Smooth muscle cell (in vitro differentiated cells): ENCODE results near the gene FLNA. TPM values are rescaled to one million over a fixed set of nuclear protein-coding genes. Genes with fewer than 3 reads are reported as not detected.
"Not testable (repeated sequence)": the region's sequence is repeated elsewhere in the genome, so short reads cannot be mapped to it uniquely, and the experiment has no call there.

Experiments
- DNase-seq: peaks from one replicate; lab custom pipeline; 2025; ENCODE audit not compliant: unreplicated experiment; lab: John Stamatoyannopoulos, UW
- H2AFZ ChIP-seq: fragments of 200-600 bp; sonication (generic); 2 replicates; pipeline ENCODE4 v1.6.0; 2016; ENCODE audit warnings: antibody characterized with exemption, low read depth, mild to moderate bottlenecking
- H3F3A ChIP-seq: fragments of 200-600 bp; sonication (generic); 2 replicates; pipeline ENCODE4 v1.6.0; 2017; ENCODE audit warnings: antibody characterized with exemption, low read depth
- H3K27ac ChIP-seq: fragments of 200-600 bp; sonication (generic); 2 replicates; pipeline ENCODE4 v1.5.1; 2016; ENCODE audit warnings: low read depth, mild to moderate bottlenecking
- H3K27me3 ChIP-seq: fragments of 200-600 bp; sonication (generic); 2 replicates; pipeline ENCODE4 v1.6.1; 2016; ENCODE audit warnings: low read depth, mild to moderate bottlenecking
- H3K36me3 ChIP-seq: fragments of 200-600 bp; sonication (generic); 2 replicates; pipeline ENCODE4 v1.5.1; 2016; ENCODE audit warnings: low read depth
- H3K4me1 ChIP-seq: fragments of 200-600 bp; sonication (generic); 2 replicates; pipeline ENCODE4 v1.5.1; 2016; ENCODE audit warnings: low read depth
- H3K4me2 ChIP-seq: fragments of 200-600 bp; sonication (generic); 2 replicates; pipeline ENCODE4 v1.6.0; 2016; ENCODE audit warnings: mild to moderate bottlenecking
- H3K4me3 ChIP-seq: fragments of 200-600 bp; sonication (generic); 2 replicates; pipeline ENCODE4 v1.5.1; 2016; ENCODE audit warnings: mild to moderate bottlenecking
- H3K79me2 ChIP-seq: fragments of 200-600 bp; sonication (generic); 2 replicates; pipeline ENCODE4 v1.6.0; 2016; ENCODE audit warnings: low read depth, mild to moderate bottlenecking
- H3K9ac ChIP-seq: fragments of 200-600 bp; sonication (generic); 2 replicates; pipeline ENCODE4 v1.6.0; 2016; ENCODE audit warnings: low read depth
- H3K9me3 ChIP-seq: fragments of 200-600 bp; sonication (generic); replicated peaks from 2 replicates; pipeline ENCODE4 v1.5.1; 2016; ENCODE audit warnings: low read depth
- H4K20me1 ChIP-seq: fragments of 200-600 bp; sonication (generic); 2 replicates; pipeline ENCODE4 v1.6.0; 2016; ENCODE audit warnings: low read depth
- CTCF ChIP-seq: fragments of 200-600 bp; sonication (generic); IDR thresholded peaks from 2 replicates; pipeline ENCODE4 v1.5.1; 2017; ENCODE audit warnings: borderline replicate concordance, mild to moderate bottlenecking, antibody characterized with exemption; ENCODE audit not compliant: insufficient read depth, poor library complexity, severe bottlenecking
- WGBS: methylation state at CpG from one replicate; pipeline ENCODE4 v1.1.7; 2016; ENCODE audit warnings: low lambda C conversion rate; 5-methylcytosine and 5-hydroxymethylcytosine counted together
- polyA plus RNA-seq: library from polyadenylated mRNA; unstranded; fragments of >200 nt; fragmentation: Nextera tagmentation; extraction: Ambion mirVana; gene quantifications from 2 replicates; pipeline ENCODE4 v1.2.1, GENCODE V29; 2016
- total RNA-seq: library from RNA; depleted of rRNA; stranded (reverse); fragments of >200 nt; gene quantifications from 2 replicates; pipeline ENCODE4 v1.2.3, GENCODE V29; 2014

FLNA gene
- total and polyA plus RNA-seq, 2 experiments from 2014 or later, result 860 to 1,632 TPM

GRCh38 chrX:154349359-154349935, 25.0 kb downstream of the FLNA start:
- Histone ChIP-seq H3K9me3 (no peaks in the 10 kb centered on the region), H3K4me1 (no peaks in the 10 kb centered on the region), H3K27me3 (no peaks in the 10 kb centered on the region), H3F3A (no peaks in the 10 kb centered on the region), H3K36me3 (no peaks in the 10 kb centered on the region), H3K9ac (no peak overlapping the region), H3K4me2 (no peak overlapping the region), H2AFZ (no peak overlapping the region), H4K20me1 (peaks cover 74% of the 10 kb centered on the region), H3K79me2 (no peaks in the 10 kb centered on the region), H3K27ac (no peak overlapping the region), H3K4me3 (no peak overlapping the region)
- TF ChIP-seq CTCF, result no peak
- no peak for DNase-seq
- WGBS, result 88% methylated on average over 18 of the region's 19 CpGs

GRCh38 chrX:154348646-154349358, 25.6 kb downstream of the FLNA start:
- H3K4me2 ChIP-seq, result no peak overlapping the region
- H3K9me3 ChIP-seq, result no peaks in the 10 kb centered on the region
- no peak overlapping the region for H3K9ac ChIP-seq
- H3F3A ChIP-seq, result no peaks in the 10 kb centered on the region
- H3K27me3 ChIP-seq, result no peaks in the 10 kb centered on the region
- no peak overlapping the region for H2AFZ ChIP-seq
- no peaks in the 10 kb centered on the region for H3K36me3 ChIP-seq
- no peaks in the 10 kb centered on the region for H3K4me1 ChIP-seq
- no peak overlapping the region for H3K27ac ChIP-seq
- H3K79me2 ChIP-seq, result no peaks in the 10 kb centered on the region
- no peak for TF ChIP-seq CTCF
- H3K4me3 ChIP-seq, result no peak overlapping the region
- DNase-seq, result no peak
- H4K20me1 ChIP-seq, result peaks cover 68% of the 10 kb centered on the region
- WGBS, result 91% methylated on average over 7 of the region's 24 CpGs

GRCh38 chrX:154348114-154348531, 26.3 kb downstream of the FLNA start:
- WGBS, result 85% methylated on average over 7 of the region's 7 CpGs
- Histone ChIP-seq H2AFZ (no peak overlapping the region), H3K27ac (no peak overlapping the region)

GRCh38 chrX:154343620-154344019, 30.8 kb downstream of the FLNA start:
- not testable (repeated sequence) for H3K4me1 ChIP-seq, H3K4me2 ChIP-seq, H3K79me2 ChIP-seq, H3F3A ChIP-seq, H3K9me3 ChIP-seq, H2AFZ ChIP-seq, H3K9ac ChIP-seq, H3K4me3 ChIP-seq, H3K27me3 ChIP-seq, DNase-seq, H3K27ac ChIP-seq, H3K36me3 ChIP-seq
- peaks cover 16% of the 10 kb centered on the region for H4K20me1 ChIP-seq
- WGBS, result no CpG with 5 or more reads among the region's 20 CpGs

More at GRCh38 chrX:154348114-154348531, 26.3 kb downstream of the FLNA start:
- no peak overlapping the region for H3K4me3 ChIP-seq
- peaks cover 61% of the 10 kb centered on the region for H4K20me1 ChIP-seq
- H3K9ac ChIP-seq, result no peak overlapping the region
- no peaks in the 10 kb centered on the region for H3K79me2 ChIP-seq
- no peak overlapping the region for H3K4me2 ChIP-seq
- TF ChIP-seq CTCF, result no peak
- DNase-seq, result no peak
- no peaks in the 10 kb centered on the region for H3K4me1 ChIP-seq
- H3K36me3 ChIP-seq, result no peaks in the 10 kb centered on the region
- no peaks in the 10 kb centered on the region for H3K27me3 ChIP-seq
- H3F3A ChIP-seq, result no peaks in the 10 kb centered on the region
- H3K9me3 ChIP-seq, result no peaks in the 10 kb centered on the region

GRCh38 chrX:154343063-154343462, 31.4 kb downstream of the FLNA start:
- not testable (repeated sequence) for H3K36me3 ChIP-seq, H3K79me2 ChIP-seq, H3K4me3 ChIP-seq, H3F3A ChIP-seq, H3K27ac ChIP-seq, H3K27me3 ChIP-seq, H3K9ac ChIP-seq, H2AFZ ChIP-seq, H3K9me3 ChIP-seq, H3K4me1 ChIP-seq, DNase-seq, H3K4me2 ChIP-seq
- H4K20me1 ChIP-seq, result peaks cover 10% of the 10 kb centered on the region
- WGBS, result no CpG with 5 or more reads among the region's 16 CpGs

GRCh38 chrX:154341399-154342298, 32.8 kb downstream of the FLNA start:
- WGBS, result 56% methylated on average over 12 of the region's 115 CpGs
- H2AFZ ChIP-seq, H3K9me3 ChIP-seq, H3K4me3 ChIP-seq, H3F3A ChIP-seq, H3K4me1 ChIP-seq, H3K4me2 ChIP-seq, H3K36me3 ChIP-seq, H3K9ac ChIP-seq, H4K20me1 ChIP-seq, H3K27ac ChIP-seq, H3K79me2 ChIP-seq, H3K27me3 ChIP-seq, DNase-seq: not testable (repeated sequence)
